Stimulated activated CD4-positive, alpha-beta T cell treated with anti-CD3 and anti-CD28 coated beads, TNF-alpha, amount 100 ng/mL, for 1 hour (primary cell): ENCODE data around the gene BABAM2.

Experiments
- DNase-seq, 3 donors: peaks; one replicate each; pipeline ENCODE4 v3.0.0-alpha.2; 2020; ENCODE audit warnings: low read depth in 3 of 3, low spot score in 1 of 3

BABAM2 gene

GRCh38 chr2:28185891-28186290, 295.4 kb downstream of the BABAM2 start:
- DNase-seq: no peak

GRCh38 chr2:28187186-28187585, 296.7 kb downstream of the BABAM2 start:
- no peak for DNase-seq

GRCh38 chr2:28188436-28188835, 297.9 kb downstream of the BABAM2 start:
- no peak for DNase-seq

GRCh38 chr2:28193630-28194403, 303.3 kb downstream of the BABAM2 start:
- DNase-seq: no peak

- DNase-seq: no peak
Observed at GRCh38 chr2:28199995-28200679, 309.6 kb downstream of the BABAM2 start.

- no peak for DNase-seq
Observed at GRCh38 chr2:28201671-28202180, 311.2 kb downstream of the BABAM2 start.

- DNase-seq: no peak
Observed at GRCh38 chr2:28202719-28203118, 312.2 kb downstream of the BABAM2 start.

- no peak for DNase-seq
Observed at GRCh38 chr2:28206762-28207161, 316.2 kb downstream of the BABAM2 start.

GRCh38 chr2:28209261-28209691, 318.7 kb downstream of the BABAM2 start:
- no peak for DNase-seq

- no peak for DNase-seq
Observed at GRCh38 chr2:28209864-28210263, 319.3 kb downstream of the BABAM2 start.

GRCh38 chr2:28210535-28210934, 320.0 kb downstream of the BABAM2 start:
- no peak for DNase-seq

- no peak for DNase-seq
Observed at GRCh38 chr2:28216331-28216730, 325.8 kb downstream of the BABAM2 start.

GRCh38 chr2:28217042-28217740, 326.7 kb downstream of the BABAM2 start:
- DNase-seq: no peak

- DNase-seq: no peak
Observed at GRCh38 chr2:28219138-28219537, 328.6 kb downstream of the BABAM2 start.

GRCh38 chr2:28219758-28220368, 329.3 kb downstream of the BABAM2 start:
- no peak for DNase-seq

- DNase-seq: no peak
Observed at GRCh38 chr2:28224648-28225472, 334.3 kb downstream of the BABAM2 start.

- DNase-seq: no peak
Observed at GRCh38 chr2:28225473-28226080, 335.0 kb downstream of the BABAM2 start.

GRCh38 chr2:28226558-28226957, 336.0 kb downstream of the BABAM2 start:
- DNase-seq: no peak

GRCh38 chr2:28227498-28227897, 337.0 kb downstream of the BABAM2 start:
- no peak for DNase-seq

GRCh38 chr2:28228434-28228995, 338.0 kb downstream of the BABAM2 start:
- no peak for DNase-seq
